MM.1S (cell line): Measurements from ENCODE around the gene LRRC32.

ENCODE experiments used
- DNase-seq: peaks from one replicate; pipeline ENCODE4 v3.0.0-alpha.2; 2015
- H2AFZ ChIP-seq: fragments of 300-600 bp; sonication (generic); 2 replicates; pipeline ENCODE4 v1.6.0; 2016; ENCODE audit warnings: antibody characterized with exemption, low read length
- H3F3A ChIP-seq: fragments of 300-600 bp; sonication (generic); 2 replicates; pipeline ENCODE4 v1.6.1; 2016; ENCODE audit warnings: mild to moderate bottlenecking, antibody characterized with exemption, low read length, moderate library complexity, mixed read lengths; ENCODE audit not compliant: insufficient read depth
- H3K27ac ChIP-seq: fragments of 300-600 bp; sonication (generic); 2 replicates; pipeline ENCODE4 v1.5.1; 2016; ENCODE audit warnings: mild to moderate bottlenecking, low read length
- H3K27me3 ChIP-seq: fragments of 300-600 bp; sonication (generic); replicated peaks from 2 replicates; pipeline ENCODE4 v1.6.0; 2016; ENCODE audit warnings: low read length; ENCODE audit not compliant: insufficient read depth
- H3K36me3 ChIP-seq: fragments of 300-600 bp; sonication (generic); replicated peaks from 2 replicates; pipeline ENCODE4 v1.6.1; 2016; ENCODE audit warnings: mild to moderate bottlenecking, low read length, mixed read lengths; ENCODE audit not compliant: insufficient read depth
- H3K4me1 ChIP-seq: fragments of 300-600 bp; sonication (generic); 2 replicates; pipeline ENCODE4 v1.6.1; 2016; ENCODE audit warnings: low read length, mixed read lengths
- H3K4me2 ChIP-seq: fragments of 300-600 bp; sonication (generic); 2 replicates; pipeline ENCODE4 v1.6.0; 2016; ENCODE audit warnings: low read depth, low read length
- H3K4me3 ChIP-seq: fragments of 300-600 bp; sonication (generic); 2 replicates; pipeline ENCODE4 v1.5.1; 2016; ENCODE audit warnings: low read length, mixed read lengths
- H3K79me2 ChIP-seq: fragments of 300-600 bp; sonication (generic); 2 replicates; pipeline ENCODE4 v1.6.1; 2016; ENCODE audit warnings: mixed run types, low read length, mixed read lengths
- H3K9ac ChIP-seq: fragments of 300-600 bp; sonication (generic); 2 replicates; pipeline ENCODE4 v1.6.1; 2016; ENCODE audit warnings: low read length, mixed read lengths
- H3K9me2 ChIP-seq: fragments of 300-600 bp; sonication (generic); replicated peaks from 2 replicates; pipeline ENCODE4 v1.6.1; 2016; ENCODE audit warnings: mild to moderate bottlenecking, low read length, mixed read lengths; ENCODE audit not compliant: insufficient read depth
- H3K9me3 ChIP-seq: fragments of 300-600 bp; sonication (generic); replicated peaks from 2 replicates; pipeline ENCODE4 v1.6.1; 2016; ENCODE audit warnings: mild to moderate bottlenecking, low read length, mixed read lengths; ENCODE audit not compliant: insufficient read depth
- H4K20me1 ChIP-seq: fragments of 300-600 bp; sonication (generic); 2 replicates; pipeline ENCODE4 v1.6.1; 2016; ENCODE audit warnings: mild to moderate bottlenecking, low read length, moderate library complexity, mixed read lengths; ENCODE audit not compliant: insufficient read depth
- EZH2 ChIP-seq: fragments of 300-600 bp; sonication (generic); optimal IDR thresholded peaks from 2 replicates; pipeline ENCODE3; 2017; ENCODE audit warnings: low read depth, mild to moderate bottlenecking, antibody characterized with exemption, low read length, mixed read lengths
- EZH2phosphoT487 ChIP-seq: fragments of 300-600 bp; sonication (generic); IDR thresholded peaks from 2 replicates; pipeline ENCODE4 v1.6.1; 2018; ENCODE audit warnings: antibody characterized with exemption, low read length
- TF ChIP-seq, protein P1 (sequence below): fragments of 300-600 bp; sonication (generic); IDR thresholded peaks from 2 replicates; pipeline ENCODE4 v1.5.1; 2016; ENCODE audit warnings: antibody characterized with exemption, low read length, mixed read lengths

The LRRC32 gene

DNA sequence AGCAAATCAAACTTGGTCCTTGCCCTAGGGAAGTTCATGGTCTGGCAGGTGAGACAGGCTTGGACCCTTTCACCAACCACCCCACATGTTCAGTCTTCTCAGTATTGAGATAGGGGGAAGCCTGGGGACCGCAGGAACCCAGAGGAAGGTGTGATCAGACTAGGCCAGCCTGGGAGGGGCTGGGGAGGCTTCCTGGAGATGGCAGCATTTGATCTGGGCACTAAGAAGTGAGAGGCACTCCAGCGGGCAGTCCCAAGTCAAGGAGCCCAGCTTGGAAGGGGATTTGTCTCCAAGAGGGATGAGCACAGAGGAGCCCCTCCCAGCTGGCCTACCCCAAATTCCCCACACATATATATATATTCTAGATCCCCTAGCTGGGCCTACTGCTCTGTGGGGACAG, 5.4 kb downstream of the LRRC32 start:
- H3K79me2 ChIP-seq = no peaks in the 10 kb centered on the region

DNA sequence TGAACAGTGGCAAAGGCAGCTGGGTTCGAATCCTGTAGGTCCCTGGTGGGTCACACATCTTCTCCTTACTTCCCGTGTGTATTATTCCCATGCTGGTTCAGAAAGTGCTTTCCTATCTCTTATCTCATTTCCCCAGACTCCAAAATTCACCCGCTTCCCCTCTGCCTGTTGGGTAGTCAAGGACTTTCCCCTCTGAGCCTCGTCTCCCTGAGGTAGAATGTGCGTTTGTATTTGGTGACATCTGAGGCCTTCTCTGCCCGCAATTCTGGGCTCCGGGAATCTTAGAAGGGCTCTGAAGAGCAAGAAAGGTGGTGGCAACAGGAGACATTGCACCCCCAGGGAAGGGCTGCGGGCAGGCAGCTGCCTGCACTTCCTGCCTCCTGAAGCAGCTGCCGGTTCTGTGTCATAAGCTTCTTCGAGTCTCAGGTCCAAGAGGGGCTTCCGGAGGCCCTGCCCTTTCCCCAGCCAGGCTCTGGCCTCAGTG, 5.9 kb downstream of the LRRC32 start:
- H3K4me1 ChIP-seq = no peaks in the 10 kb centered on the region
- H3K4me3 ChIP-seq = no peak overlapping the region
- no peaks in the 10 kb centered on the region for H3K9me3 ChIP-seq
- H3K9me2 ChIP-seq = no peaks in the 10 kb centered on the region
- peaks cover 23% of the 10 kb centered on the region for H3K27me3 ChIP-seq
- no peaks in the 10 kb centered on the region for H3F3A ChIP-seq
- TF ChIP-seq, protein P1, sequence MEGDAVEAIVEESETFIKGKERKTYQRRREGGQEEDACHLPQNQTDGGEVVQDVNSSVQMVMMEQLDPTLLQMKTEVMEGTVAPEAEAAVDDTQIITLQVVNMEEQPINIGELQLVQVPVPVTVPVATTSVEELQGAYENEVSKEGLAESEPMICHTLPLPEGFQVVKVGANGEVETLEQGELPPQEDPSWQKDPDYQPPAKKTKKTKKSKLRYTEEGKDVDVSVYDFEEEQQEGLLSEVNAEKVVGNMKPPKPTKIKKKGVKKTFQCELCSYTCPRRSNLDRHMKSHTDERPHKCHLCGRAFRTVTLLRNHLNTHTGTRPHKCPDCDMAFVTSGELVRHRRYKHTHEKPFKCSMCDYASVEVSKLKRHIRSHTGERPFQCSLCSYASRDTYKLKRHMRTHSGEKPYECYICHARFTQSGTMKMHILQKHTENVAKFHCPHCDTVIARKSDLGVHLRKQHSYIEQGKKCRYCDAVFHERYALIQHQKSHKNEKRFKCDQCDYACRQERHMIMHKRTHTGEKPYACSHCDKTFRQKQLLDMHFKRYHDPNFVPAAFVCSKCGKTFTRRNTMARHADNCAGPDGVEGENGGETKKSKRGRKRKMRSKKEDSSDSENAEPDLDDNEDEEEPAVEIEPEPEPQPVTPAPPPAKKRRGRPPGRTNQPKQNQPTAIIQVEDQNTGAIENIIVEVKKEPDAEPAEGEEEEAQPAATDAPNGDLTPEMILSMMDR = no peak
- TF ChIP-seq EZH2 (no peak), EZH2phosphoT487 (no peak)
- peak; percentile 11 for DNase-seq
- H3K36me3 ChIP-seq = no peaks in the 10 kb centered on the region
- H3K4me2 ChIP-seq = no peak overlapping the region
- no peaks in the 10 kb centered on the region for H4K20me1 ChIP-seq
- no peak overlapping the region for H3K9ac ChIP-seq
- H3K79me2 ChIP-seq = no peaks in the 10 kb centered on the region
- no peak overlapping the region for H2AFZ ChIP-seq
- H3K27ac ChIP-seq = no peak overlapping the region

More for the DNA sequence above, 5.4 kb downstream of the LRRC32 start:
- H3K9ac ChIP-seq = no peak overlapping the region
- TF ChIP-seq, protein P1 = no peak
- no peak for TF ChIP-seq EZH2phosphoT487
- TF ChIP-seq EZH2 = no peak
- no peak overlapping the region for H2AFZ ChIP-seq
- H3K36me3 ChIP-seq = no peaks in the 10 kb centered on the region
- no peaks in the 10 kb centered on the region for H4K20me1 ChIP-seq
- no peaks in the 10 kb centered on the region for H3K4me1 ChIP-seq
- no peak overlapping the region for H3K4me2 ChIP-seq
- peaks cover 23% of the 10 kb centered on the region for H3K27me3 ChIP-seq
- no peaks in the 10 kb centered on the region for H3K9me3 ChIP-seq
- DNase-seq = no peak
- no peaks in the 10 kb centered on the region for H3K9me2 ChIP-seq
- no peak overlapping the region for H3K27ac ChIP-seq
- no peaks in the 10 kb centered on the region for H3F3A ChIP-seq
- no peak overlapping the region for H3K4me3 ChIP-seq

DNA sequence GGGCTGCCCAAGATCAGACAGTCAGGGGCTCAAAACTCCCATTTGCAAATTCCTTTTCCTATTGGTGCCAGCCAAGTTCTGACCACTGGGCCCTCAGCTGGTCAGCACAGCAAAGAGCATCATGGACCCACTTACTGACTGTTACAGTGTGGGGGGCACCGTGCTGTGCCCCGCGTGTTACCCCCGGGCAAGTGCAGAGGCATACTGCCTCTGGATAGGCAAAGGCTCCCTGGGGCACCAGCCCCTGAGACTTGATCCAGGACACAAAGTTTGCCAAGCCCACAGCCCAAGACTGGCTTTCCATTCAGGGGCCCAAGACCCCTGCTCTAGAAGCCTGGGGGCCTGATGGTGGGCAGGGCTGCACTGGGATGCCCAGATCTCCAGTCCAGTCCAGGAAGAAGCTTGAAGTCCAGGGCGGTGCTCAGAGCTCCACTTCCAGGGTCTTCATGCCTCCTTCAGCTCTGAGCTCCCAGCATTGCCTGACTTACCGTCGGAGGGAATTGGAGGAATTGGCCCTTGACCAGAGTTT, 6.6 kb downstream of the LRRC32 start:
- H3K4me1 ChIP-seq = peaks cover under 1% of the 10 kb centered on the region; the same call in 1 of the 2 replicates
- H4K20me1 ChIP-seq = no peaks in the 10 kb centered on the region
- no peak overlapping the region for H3K4me3 ChIP-seq
- H3K9me3 ChIP-seq = no peaks in the 10 kb centered on the region
- no peaks in the 10 kb centered on the region for H3F3A ChIP-seq
- no peak overlapping the region for H3K27ac ChIP-seq
- H3K27me3 ChIP-seq = peaks cover 18% of the 10 kb centered on the region; the same call in 1 of the 2 replicates
- TF ChIP-seq EZH2phosphoT487 (no peak), EZH2 (no peak)
- TF ChIP-seq, protein P1 = no peak
- no peak for DNase-seq
- no peaks in the 10 kb centered on the region for H3K9me2 ChIP-seq
- H3K79me2 ChIP-seq = no peaks in the 10 kb centered on the region
- no peak overlapping the region for H3K4me2 ChIP-seq
- H3K36me3 ChIP-seq = no peaks in the 10 kb centered on the region
- H3K9ac ChIP-seq = no peak overlapping the region
- H2AFZ ChIP-seq = no peak overlapping the region
